ENCODE results near the gene FHDC1.
"Not testable (repeated sequence)": the region's sequence is repeated elsewhere in the genome, so short reads cannot be mapped to it uniquely, and the experiment has no call there.

FHDC1 gene, protein sequence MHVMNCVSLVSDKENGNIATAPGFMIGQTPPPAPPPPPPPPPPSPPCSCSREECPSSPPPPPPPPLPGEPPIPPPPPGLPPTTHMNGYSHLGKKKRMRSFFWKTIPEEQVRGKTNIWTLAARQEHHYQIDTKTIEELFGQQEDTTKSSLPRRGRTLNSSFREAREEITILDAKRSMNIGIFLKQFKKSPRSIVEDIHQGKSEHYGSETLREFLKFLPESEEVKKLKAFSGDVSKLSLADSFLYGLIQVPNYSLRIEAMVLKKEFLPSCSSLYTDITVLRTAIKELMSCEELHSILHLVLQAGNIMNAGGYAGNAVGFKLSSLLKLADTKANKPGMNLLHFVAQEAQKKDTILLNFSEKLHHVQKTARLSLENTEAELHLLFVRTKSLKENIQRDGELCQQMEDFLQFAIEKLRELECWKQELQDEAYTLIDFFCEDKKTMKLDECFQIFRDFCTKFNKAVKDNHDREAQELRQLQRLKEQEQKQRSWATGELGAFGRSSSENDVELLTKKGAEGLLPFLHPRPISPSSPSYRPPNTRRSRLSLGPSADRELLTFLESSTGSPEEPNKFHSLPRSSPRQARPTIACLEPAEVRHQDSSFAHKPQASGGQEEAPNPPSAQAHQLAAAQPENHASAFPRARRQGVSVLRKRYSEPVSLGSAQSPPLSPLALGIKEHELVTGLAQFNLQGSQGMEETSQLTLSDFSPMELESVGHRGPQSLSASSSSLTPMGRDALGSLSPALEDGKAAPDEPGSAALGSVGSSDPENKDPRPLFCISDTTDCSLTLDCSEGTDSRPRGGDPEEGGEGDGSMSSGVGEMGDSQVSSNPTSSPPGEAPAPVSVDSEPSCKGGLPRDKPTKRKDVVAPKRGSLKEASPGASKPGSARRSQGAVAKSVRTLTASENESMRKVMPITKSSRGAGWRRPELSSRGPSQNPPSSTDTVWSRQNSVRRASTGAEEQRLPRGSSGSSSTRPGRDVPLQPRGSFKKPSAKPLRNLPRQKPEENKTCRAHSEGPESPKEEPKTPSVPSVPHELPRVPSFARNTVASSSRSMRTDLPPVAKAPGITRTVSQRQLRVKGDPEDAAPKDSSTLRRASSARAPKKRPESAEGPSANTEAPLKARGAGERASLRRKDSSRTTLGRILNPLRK

GRCh38 chr4:152935631-152936445 lies at the start of gene FHDC1:
FHDC1 (plus strand) TSS chr4:152936323; CDS start chr4:152943058, 6,735 bp downstream.
- DNase-seq (ENCODE audit: low read depth, low spot score) = no peak
- Histone ChIP-seq H3K4me3 (peak within 1 kb of the TSS; percentile 81), H3K9me3 (ENCODE audit: low read depth, low read length) (no peaks in the 10 kb centered on the region), H3K9ac (ENCODE audit: insufficient read length) (no peak within 1 kb of the TSS), H3K27ac (no peak within 1 kb of the TSS), H3K36me3 (ENCODE audit: insufficient read depth, low read length) (no peaks in the 10 kb centered on the region)
- TF ChIP-seq FOXP2 (optimal IDR thresholded peaks at IDR 0.05; ENCODE audit: control extremely low read depth, extremely low read length, insufficient read depth) (no peak), EZH2 (IDR thresholded peaks at IDR 0.05) (no peak), POLR2AphosphoS5 (IDR thresholded peaks at IDR 0.05; ENCODE audit: borderline replicate concordance, low read depth, low read length) (no peak)

GRCh38 chr4:152887981-152888380 lies 48.1 kb upstream of the FHDC1 start:
- Histone ChIP-seq H3K4me3 (no peak overlapping the region), H3K9ac (ENCODE audit: insufficient read length) (no peak overlapping the region), H3K36me3 (ENCODE audit: insufficient read depth, low read length) (no peaks in the 10 kb centered on the region), H3K9me3 (ENCODE audit: low read depth, low read length) (no peaks in the 10 kb centered on the region), H3K27ac (no peak overlapping the region)
- DNase-seq (ENCODE audit: low read depth, low spot score) = no peak
- TF ChIP-seq POLR2AphosphoS5 (IDR thresholded peaks at IDR 0.05; ENCODE audit: borderline replicate concordance, low read depth, low read length) (no peak), EZH2 (IDR thresholded peaks at IDR 0.05) (no peak), FOXP2 (optimal IDR thresholded peaks at IDR 0.05; ENCODE audit: control extremely low read depth, extremely low read length, insufficient read depth) (no peak)

DNA sequence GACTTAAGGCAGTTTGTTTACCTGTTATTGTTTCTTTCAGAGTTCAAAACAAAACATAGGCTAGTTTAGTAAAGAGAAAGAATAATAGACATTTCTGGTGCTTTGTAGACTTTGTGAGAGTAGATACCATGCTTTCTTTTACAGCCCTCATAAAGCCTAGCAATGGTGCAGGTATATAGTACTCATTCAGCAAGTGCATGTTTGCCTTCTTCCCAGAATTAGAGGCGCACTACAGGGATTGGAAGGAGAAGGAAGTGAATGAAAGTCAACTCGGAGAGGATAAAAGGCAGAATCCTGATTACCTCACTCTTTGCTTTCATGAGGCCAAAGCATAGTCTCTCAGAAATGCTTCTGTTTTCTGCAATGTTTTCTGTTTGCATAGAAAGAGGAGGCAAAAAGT lies 43.1 kb upstream of the FHDC1 start:
- TF ChIP-seq POLR2AphosphoS5 (IDR thresholded peaks at IDR 0.05; ENCODE audit: borderline replicate concordance, low read depth, low read length) (no peak), EZH2 (IDR thresholded peaks at IDR 0.05) (no peak), FOXP2 (optimal IDR thresholded peaks at IDR 0.05; ENCODE audit: control extremely low read depth, extremely low read length, insufficient read depth) (no peak)
- Histone ChIP-seq H3K27ac (no peak overlapping the region), H3K36me3 (ENCODE audit: insufficient read depth, low read length) (no peaks in the 10 kb centered on the region), H3K9me3 (ENCODE audit: low read depth, low read length) (no peaks in the 10 kb centered on the region), H3K9ac (ENCODE audit: insufficient read length) (no peak overlapping the region), H3K4me3 (no peak overlapping the region)
- no peak for DNase-seq (ENCODE audit: low read depth, low spot score)

DNA sequence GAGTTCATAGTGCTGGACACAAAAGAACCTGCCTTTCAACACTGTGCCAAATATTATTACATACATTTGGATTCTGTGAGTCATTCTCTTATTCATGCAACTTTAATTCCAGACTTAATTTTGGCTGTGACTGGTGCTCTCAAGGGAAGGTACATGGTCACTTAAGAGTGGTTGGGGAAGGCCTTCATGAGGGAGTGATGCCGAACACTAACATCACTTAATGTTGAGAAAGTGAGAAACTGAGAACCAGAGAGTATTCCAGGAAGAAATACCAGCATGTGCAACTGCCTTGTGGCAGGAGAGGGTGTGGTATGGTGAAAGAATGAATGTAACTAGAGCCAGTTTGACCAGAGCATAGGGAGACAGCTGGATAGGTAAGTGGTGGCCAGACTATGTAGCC lies 41.5 kb upstream of the FHDC1 start:
- no peak overlapping the region for H3K9ac ChIP-seq (ENCODE audit: insufficient read length)
- H3K36me3 ChIP-seq (ENCODE audit: insufficient read depth, low read length) = no peaks in the 10 kb centered on the region
- no peaks in the 10 kb centered on the region for H3K9me3 ChIP-seq (ENCODE audit: low read depth, low read length)
- H3K27ac ChIP-seq = no peak overlapping the region
- no peak for DNase-seq (ENCODE audit: low read depth, low spot score)
- TF ChIP-seq POLR2AphosphoS5 (IDR thresholded peaks at IDR 0.05; ENCODE audit: borderline replicate concordance, low read depth, low read length) (no peak), FOXP2 (optimal IDR thresholded peaks at IDR 0.05; ENCODE audit: control extremely low read depth, extremely low read length, insufficient read depth) (no peak), EZH2 (IDR thresholded peaks at IDR 0.05) (no peak)
- H3K4me3 ChIP-seq = no peak overlapping the region

GRCh38 chr4:152896811-152897210 lies 39.3 kb upstream of the FHDC1 start:
- H3K9me3 ChIP-seq (ENCODE audit: low read depth, low read length) = no peaks in the 10 kb centered on the region
- H3K4me3 ChIP-seq = no peak overlapping the region
- H3K9ac ChIP-seq (ENCODE audit: insufficient read length) = no peak overlapping the region
- DNase-seq (ENCODE audit: low read depth, low spot score) = no peak
- no peak for TF ChIP-seq FOXP2 (optimal IDR thresholded peaks at IDR 0.05; ENCODE audit: control extremely low read depth, extremely low read length, insufficient read depth)
- TF ChIP-seq EZH2 (IDR thresholded peaks at IDR 0.05) = no peak
- no peaks in the 10 kb centered on the region for H3K36me3 ChIP-seq (ENCODE audit: insufficient read depth, low read length)
- no peak overlapping the region for H3K27ac ChIP-seq

DNA sequence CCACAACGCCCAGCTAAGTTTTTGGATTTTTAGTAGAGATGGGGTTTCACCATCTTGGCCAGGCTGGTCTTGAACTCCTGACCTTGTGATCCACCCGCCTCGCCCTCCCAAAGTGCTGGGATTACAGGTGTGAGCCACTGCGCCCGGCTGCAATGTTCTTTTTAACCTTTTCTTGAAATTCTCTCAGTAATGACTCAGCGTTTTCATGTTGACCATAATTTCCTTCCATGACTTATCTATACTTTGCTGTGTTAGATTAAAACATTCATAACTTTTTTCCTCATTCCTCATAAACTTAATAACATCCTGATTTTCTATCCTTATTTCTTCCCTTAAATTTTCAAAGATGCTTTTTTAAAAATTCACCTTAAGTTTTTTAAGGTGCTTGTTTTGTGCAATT lies 38.0 kb upstream of the FHDC1 start:
- H3K36me3 ChIP-seq (ENCODE audit: insufficient read depth, low read length); H3K27ac ChIP-seq; H3K4me3 ChIP-seq; H3K9me3 ChIP-seq (ENCODE audit: low read depth, low read length); DNase-seq (ENCODE audit: low read depth, low spot score); H3K9ac ChIP-seq (ENCODE audit: insufficient read length): not testable (repeated sequence)

DNA sequence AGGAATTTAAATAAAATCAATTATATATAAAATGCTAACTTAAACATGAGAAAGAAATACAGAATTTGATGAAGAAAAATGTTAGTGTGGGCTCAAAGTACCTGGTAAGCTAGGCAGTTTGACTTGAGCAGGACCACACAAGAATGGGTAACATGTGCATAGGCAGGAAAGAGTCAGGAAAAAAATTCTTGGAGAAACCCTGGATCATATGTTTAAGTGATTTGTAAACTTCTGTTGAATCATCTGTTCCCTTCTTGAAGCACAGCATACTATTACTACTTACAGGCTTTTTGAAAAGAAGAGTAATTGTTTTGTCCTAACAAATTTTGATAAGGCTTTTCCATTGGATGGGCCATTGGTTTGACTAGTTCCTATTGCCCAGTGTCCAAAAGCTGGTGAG lies 37.5 kb upstream of the FHDC1 start:
- DNase-seq (ENCODE audit: low read depth, low spot score) = no peak
- no peaks in the 10 kb centered on the region for H3K36me3 ChIP-seq (ENCODE audit: insufficient read depth, low read length)
- no peaks in the 10 kb centered on the region for H3K9me3 ChIP-seq (ENCODE audit: low read depth, low read length)
- no peak overlapping the region for H3K4me3 ChIP-seq
- H3K9ac ChIP-seq (ENCODE audit: insufficient read length) = no peak overlapping the region
- H3K27ac ChIP-seq = no peak overlapping the region
- TF ChIP-seq POLR2AphosphoS5 (IDR thresholded peaks at IDR 0.05; ENCODE audit: borderline replicate concordance, low read depth, low read length) = no peak
- no peak for TF ChIP-seq FOXP2 (optimal IDR thresholded peaks at IDR 0.05; ENCODE audit: control extremely low read depth, extremely low read length, insufficient read depth)
- TF ChIP-seq EZH2 (IDR thresholded peaks at IDR 0.05) = no peak

Measured in SK-N-MC (cell line).